Psoas muscle (tissue), 8 donors: ENCODE data around the gene KCTD13. TPM values are rescaled to one million over a fixed set of nuclear protein-coding genes. Genes with fewer than 3 reads are reported as not detected.

Experiments
- ATAC-seq, 4 donors: fragments of 200-7000 bp; cut with Tn5 transposase; one replicate each; pipeline ENCODE4 v1.9.1; 2020; ENCODE audit warnings: moderate library complexity in 3 of 4, mild to moderate bottlenecking in 2 of 4
- DNase-seq, 2 donors: peaks; one replicate each; pipeline ENCODE4 v3.0.0-alpha.2; 2020
- H3K27ac ChIP-seq: fragments of 200-600 bp; one replicate; pipeline ENCODE4 v1.8.0; 2022
- H3K27me3 ChIP-seq, 3 donors: fragments of 200-600 bp in 1 of 3; one replicate each; pipeline versions ENCODE4 v1.6.1 to v1.8.0; 2013 to 2022; ENCODE audit warnings: low read length in 2 of 3, mild to moderate bottlenecking in 2 of 3, moderate library complexity in 1 of 3; ENCODE audit not compliant: insufficient read depth in 3 of 3
- H3K36me3 ChIP-seq, 2 donors: fragments of 200-600 bp in 1 of 2; one replicate each; pipeline versions ENCODE4 v1.6.1 to v1.8.0; 2013 to 2022; ENCODE audit warnings: low read depth in 1 of 2, mild to moderate bottlenecking in 1 of 2, moderate library complexity in 1 of 2; ENCODE audit not compliant: insufficient read depth in 1 of 2
- H3K4me1 ChIP-seq: fragments of 200-600 bp; one replicate; pipeline ENCODE4 v1.8.0; 2022
- H3K4me3 ChIP-seq: fragments of 200-600 bp; one replicate; pipeline ENCODE4 v1.8.0; 2022; ENCODE audit warnings: mild to moderate bottlenecking
- H3K9me3 ChIP-seq: fragments of 200-600 bp; one replicate; pipeline ENCODE4 v1.8.0; 2022
- WGBS, 3 donors: extraction: QIAGEN DNeasy Blood & Tissue Kit; methylation state at CpG; one replicate each; pipeline versions ENCODE4 v1.1.6 to v1.1.7; 2013; 5-methylcytosine and 5-hydroxymethylcytosine counted together
- intact Hi-C, 2 donors: fragments of 100-400 bp; cut with DNase I; formaldehyde crosslinking; loops; one replicate each; pipeline versions ENCODE4 v1.11.0 to v1.14.2; 2022
- long read RNA-seq, 2 donors: library from polyadenylated mRNA; unstranded; transcript quantifications; one replicate each; pipeline ENCODE4 v2.0.0, GENCODE V29; 2021
- polyA plus RNA-seq, 3 donors: library from polyadenylated mRNA; stranded (reverse); fragments of 200-250 nt; gene quantifications; one replicate each; pipeline ENCODE4 v1.2.3, GENCODE V29; 2013
- total RNA-seq, 4 donors: library from RNA; stranded (reverse); fragmentation: NEBNext Ultra II Directional in 2 of 4; extraction: Animal tissue kit (Norgen Biotek cat#: 25700) in 2 of 4; gene quantifications; one replicate each; pipeline versions ENCODE4 v1.2.1 to v1.2.4, GENCODE V29; 2021 to 2023
- TF ChIP-seq, protein P1 (sequence below): fragments of 200-600 bp; IDR thresholded peaks from one replicate; pipeline ENCODE4 v1.8.0; 2022; ENCODE audit warnings: antibody characterized with exemption
- donor health status: healthy with polysubstance abuse.
- donor health status: DM: no; HTN: no; CAD: no; lungs with moderate emphysema.
- donor health status: Bipolar disorder and iron deficiency.
- donor health status: healthy.
- donor health status: DM: yes; HTN: yes; CAD: no.
- donor health status: DM: no; HTN: no; CAD: no.
- donor health status: DM: no; HTN: no; CAD: no.
- donor health status: DM: yes; HTN: yes; CAD: no.

Gene KCTD13, protein sequence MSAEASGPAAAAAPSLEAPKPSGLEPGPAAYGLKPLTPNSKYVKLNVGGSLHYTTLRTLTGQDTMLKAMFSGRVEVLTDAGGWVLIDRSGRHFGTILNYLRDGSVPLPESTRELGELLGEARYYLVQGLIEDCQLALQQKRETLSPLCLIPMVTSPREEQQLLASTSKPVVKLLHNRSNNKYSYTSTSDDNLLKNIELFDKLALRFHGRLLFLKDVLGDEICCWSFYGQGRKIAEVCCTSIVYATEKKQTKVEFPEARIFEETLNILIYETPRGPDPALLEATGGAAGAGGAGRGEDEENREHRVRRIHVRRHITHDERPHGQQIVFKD
- total RNA-seq: 1 to 10 TPM; 3.3 to 5.4 (median 4.1) TPM
- polyA plus RNA-seq: 1 to 10 TPM; 2.2 to 5.4 (median 5.1) TPM
- long read RNA-seq, donor 1, partial matches to known transcripts: 0 of 2 reads
- long read RNA-seq, donor 1, other reads (novel, unspliced or antisense): 1 of 2 reads
- long read RNA-seq, donor 2, full-length matches to known transcripts: 1 of 5 reads
- long read RNA-seq, donor 2, partial matches to known transcripts: 0 of 5 reads
- long read RNA-seq, donor 2, other reads (novel, unspliced or antisense): 4 of 5 reads

- Histone ChIP-seq H3K4me1 (peaks cover 27% of the 10 kb centered on the region), H3K27ac (peak within 1 kb of the TSS; percentile 90), H3K27me3 (no peaks in the 10 kb centered on the region), H3K9me3 (no peaks in the 10 kb centered on the region), H3K4me3 (peak within 1 kb of the TSS; percentile 99), H3K36me3 (peaks cover 4 to 27% of the 10 kb centered on the region in 2 donors)
- intact Hi-C loops: loop anchor here (5.0 kb wide), 3 partner anchors 36 to 51 kb away; partner anchors contain the start of genes TAOK2 (in 1 of the 2) and TMEM219 (in 1 of the 2)
- ATAC-seq (peak; percentile 98 to 100 (median 99)), DNase-seq (peak; percentile 83 to 92)
- WGBS, 3 donors: 0 to 1% (median 0%) methylated on average over 80 to 89 of the region's 89 CpGs
- TF ChIP-seq, protein P1, sequence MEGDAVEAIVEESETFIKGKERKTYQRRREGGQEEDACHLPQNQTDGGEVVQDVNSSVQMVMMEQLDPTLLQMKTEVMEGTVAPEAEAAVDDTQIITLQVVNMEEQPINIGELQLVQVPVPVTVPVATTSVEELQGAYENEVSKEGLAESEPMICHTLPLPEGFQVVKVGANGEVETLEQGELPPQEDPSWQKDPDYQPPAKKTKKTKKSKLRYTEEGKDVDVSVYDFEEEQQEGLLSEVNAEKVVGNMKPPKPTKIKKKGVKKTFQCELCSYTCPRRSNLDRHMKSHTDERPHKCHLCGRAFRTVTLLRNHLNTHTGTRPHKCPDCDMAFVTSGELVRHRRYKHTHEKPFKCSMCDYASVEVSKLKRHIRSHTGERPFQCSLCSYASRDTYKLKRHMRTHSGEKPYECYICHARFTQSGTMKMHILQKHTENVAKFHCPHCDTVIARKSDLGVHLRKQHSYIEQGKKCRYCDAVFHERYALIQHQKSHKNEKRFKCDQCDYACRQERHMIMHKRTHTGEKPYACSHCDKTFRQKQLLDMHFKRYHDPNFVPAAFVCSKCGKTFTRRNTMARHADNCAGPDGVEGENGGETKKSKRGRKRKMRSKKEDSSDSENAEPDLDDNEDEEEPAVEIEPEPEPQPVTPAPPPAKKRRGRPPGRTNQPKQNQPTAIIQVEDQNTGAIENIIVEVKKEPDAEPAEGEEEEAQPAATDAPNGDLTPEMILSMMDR: no peak
Observed at GRCh38 chr16:29925781-29926710, at the start of gene KCTD13. TSS of gene KCTD13 (minus strand) at chr16:29926226. CDS start at chr16:29926033, 193 bp downstream.

- no peak for DNase-seq
- peak overlapping the region; percentile 48 for H3K27ac ChIP-seq
- WGBS, 3 donors: 50 to 55% (median 51%) methylated on average over 5 of the region's 5 CpGs
- peaks cover under 1 to 44% of the 10 kb centered on the region in 2 donors for H3K36me3 ChIP-seq
- H3K4me3 ChIP-seq: peak overlapping the region; percentile 95
- H3K4me1 ChIP-seq: peaks cover 25% of the 10 kb centered on the region
- intact Hi-C loops: loop anchor here (1.0 to 10.0 kb wide), 4 partner anchors 9 to 1750 kb away; partner anchors contain the start of genes HIRIP3 (in 1 of the 2) and KCTD13 (in 1 of the 2)
- TF ChIP-seq, protein P1: no peak
- no peaks in the 10 kb centered on the region for H3K27me3 ChIP-seq
- no peaks in the 10 kb centered on the region for H3K9me3 ChIP-seq
- ATAC-seq: no peak
Observed at GRCh38 chr16:29975134-29975538, 49.1 kb upstream of the KCTD13 start.

- H3K4me3 ChIP-seq: peak overlapping the region; percentile 95
- H3K36me3 ChIP-seq: peaks cover 0 to 39% of the 10 kb centered on the region in 2 donors
- intact Hi-C loops: loop anchor here (1.0 to 10.0 kb wide), 5 partner anchors 10 to 1750 kb away; partner anchors contain the start of genes KCTD13 (in 2 of the 2), CDIPT (in 1 of the 2) and HIRIP3 (in 1 of the 2)
- TF ChIP-seq, protein P1: no peak
- H3K27me3 ChIP-seq: no peaks in the 10 kb centered on the region
- ATAC-seq (peak in 1 of 4 donors; percentile 5), DNase-seq (peak in 1 of 2 donors; percentile 61)
- H3K27ac ChIP-seq: peak overlapping the region; percentile 91
- no peaks in the 10 kb centered on the region for H3K9me3 ChIP-seq
- H3K4me1 ChIP-seq: peaks cover 25% of the 10 kb centered on the region
- WGBS, 3 donors: 1 to 2% (median 2%) methylated on average over 30 to 31 of the region's 31 CpGs
Observed at GRCh38 chr16:29974291-29975133, 48.5 kb upstream of the KCTD13 start.
